Measurements from ENCODE around the gene CLEC20A.

Gene CLEC20A

DNA sequence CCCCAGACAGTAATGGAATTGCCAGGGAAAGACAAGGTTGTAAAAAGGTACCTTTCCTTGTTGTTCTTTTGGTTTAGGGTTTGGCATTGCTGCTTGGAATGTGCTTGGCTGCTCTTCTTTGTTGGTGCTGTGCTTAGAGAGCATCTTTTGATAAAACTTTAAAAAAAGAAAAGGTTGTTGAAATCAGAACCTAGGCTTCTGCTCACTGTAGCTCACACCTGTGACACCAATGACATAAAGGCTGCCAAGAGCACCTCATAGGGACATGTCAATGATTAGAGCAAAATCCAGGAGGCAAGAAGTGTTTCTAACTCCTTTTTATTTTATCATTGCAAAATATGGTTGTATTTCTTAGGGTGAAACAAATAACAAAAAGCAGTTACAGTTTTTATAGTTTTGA is 28.9 kb downstream of the CLEC20A start:
- no peak for DNase-seq

- no peak for DNase-seq
These were observed 31.8 kb downstream of the CLEC20A start for GRCh38 chr1:178465011-178465410.

GRCh38 chr1:178464566-178464965 is 32.2 kb downstream of the CLEC20A start:
- DNase-seq = no peak

GRCh38 chr1:178464141-178464540 is 32.6 kb downstream of the CLEC20A start:
- no peak for DNase-seq

DNA sequence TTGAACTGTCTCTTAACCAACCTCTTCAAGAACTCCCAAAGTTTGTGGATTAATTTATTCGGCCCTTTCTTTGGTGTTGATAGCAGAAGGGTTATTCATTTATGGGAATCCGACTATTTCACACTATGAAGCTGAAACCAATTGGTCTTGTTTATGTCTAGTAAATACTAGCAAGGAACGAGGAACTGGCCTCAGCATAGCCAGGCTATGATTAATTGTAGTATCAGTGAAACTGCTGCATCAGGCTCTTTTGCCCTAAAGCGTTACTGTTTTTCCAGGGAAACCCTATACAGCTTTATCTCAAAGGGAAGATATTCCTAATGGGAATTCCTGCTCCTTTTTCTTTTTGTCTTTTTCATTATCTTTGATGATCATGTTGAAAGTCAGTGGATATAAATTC is 35.1 kb downstream of the CLEC20A start:
- no peak for DNase-seq

- no peak for DNase-seq
These were observed 35.7 kb downstream of the CLEC20A start for GRCh38 chr1:178461104-178461503.

DNA sequence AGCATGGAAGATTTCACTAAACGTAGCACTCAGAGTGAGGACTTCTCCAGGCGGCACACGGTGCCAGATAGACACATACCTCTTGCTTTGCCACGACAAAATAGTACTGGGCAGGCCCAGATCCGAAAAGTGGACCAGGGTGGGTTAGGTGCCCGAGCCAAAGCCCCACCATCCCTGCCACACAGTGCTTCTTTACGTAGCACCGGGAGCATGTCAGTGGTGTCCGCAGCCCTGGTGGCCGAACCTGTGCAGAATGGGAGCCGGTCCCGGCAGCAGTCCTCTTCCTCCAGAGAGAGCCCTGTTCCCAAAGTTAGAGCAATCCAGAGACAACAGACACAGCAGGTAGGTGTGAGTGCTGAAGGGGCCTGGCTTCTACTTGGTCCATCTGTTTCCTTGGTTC is 38.6 kb downstream of the CLEC20A start:
- DNase-seq = no peak

- DNase-seq = peak in 1 of 2 experiments; percentile 66
These were observed 39.1 kb downstream of the CLEC20A start for GRCh38 chr1:178457651-178458050.

- DNase-seq = no peak
These were observed 40.3 kb downstream of the CLEC20A start for GRCh38 chr1:178456472-178456871.

GRCh38 chr1:178452013-178452412 is 44.8 kb downstream of the CLEC20A start:
- no peak for DNase-seq

- no peak for DNase-seq
These were observed 45.2 kb downstream of the CLEC20A start for GRCh38 chr1:178451529-178451928.

- no peak for DNase-seq
These were observed 45.9 kb downstream of the CLEC20A start for GRCh38 chr1:178450871-178451270.

DNA sequence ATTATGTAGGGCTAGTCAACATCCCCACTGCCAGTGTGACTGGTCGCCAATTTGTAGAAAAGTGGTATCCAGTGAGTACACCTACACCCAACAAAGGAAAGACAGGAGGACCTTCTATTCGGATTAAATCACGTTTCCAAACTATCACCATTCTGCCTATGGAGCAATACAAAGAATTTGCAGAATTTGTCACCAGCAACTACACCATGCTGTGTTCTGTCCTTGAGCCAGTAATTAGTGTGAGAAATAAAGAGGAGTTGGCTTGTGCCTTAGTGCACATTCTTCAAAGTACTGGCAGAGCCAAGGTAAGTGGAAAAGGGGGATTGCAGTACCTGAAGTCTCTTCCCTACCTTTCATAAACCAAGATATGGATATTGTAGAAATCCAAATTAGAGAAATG is 53.8 kb downstream of the CLEC20A start:
- DNase-seq = no peak

DNA sequence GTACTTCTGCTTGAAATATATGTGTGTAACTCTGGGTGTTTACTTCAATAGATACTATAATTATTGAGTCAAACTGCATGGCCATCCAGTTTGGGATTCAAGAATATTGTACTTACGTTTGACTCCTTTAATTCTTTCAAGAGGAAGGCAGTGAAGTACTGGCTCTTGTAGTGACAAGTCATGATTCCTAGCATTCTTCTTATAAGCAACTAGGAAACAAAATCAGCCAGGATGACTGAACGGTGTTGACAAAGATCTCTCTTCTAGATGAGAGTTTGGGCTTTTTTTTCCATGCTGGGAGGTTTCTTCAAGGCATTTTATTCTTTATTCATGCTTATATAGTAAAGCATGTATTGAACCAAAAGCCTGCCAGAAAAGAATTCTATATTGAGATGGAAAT is 58.3 kb downstream of the CLEC20A start:
- DNase-seq = no peak

GRCh38 chr1:178436899-178437298 is 59.9 kb downstream of the CLEC20A start:
- DNase-seq = no peak

DNA sequence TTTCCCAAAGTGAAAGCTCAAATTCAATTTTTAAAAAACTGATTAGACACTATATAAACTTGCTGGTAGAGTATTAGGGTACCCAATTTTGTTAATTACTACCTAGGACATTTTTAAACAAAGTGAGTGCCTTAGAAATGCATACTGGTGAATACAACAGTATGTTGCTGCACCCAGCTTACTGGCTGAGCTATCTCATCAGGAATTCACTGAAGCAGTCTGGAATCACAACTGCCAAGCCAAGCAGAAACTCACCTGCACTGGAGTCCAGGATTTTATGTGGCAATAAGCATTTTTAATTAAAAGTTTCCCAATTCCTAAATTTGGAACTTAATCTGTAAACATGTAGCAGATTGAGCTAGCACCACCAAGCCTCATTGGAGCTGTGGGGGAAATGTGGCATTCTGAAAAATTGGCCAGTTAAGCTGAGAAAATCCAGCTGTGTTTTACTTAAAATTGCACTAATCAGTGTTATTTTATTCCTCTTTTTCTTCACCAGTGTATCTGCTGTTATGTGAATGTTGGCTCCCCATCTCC is 61.8 kb downstream of the CLEC20A start:
- no peak for DNase-seq

GRCh38 chr1:178434360-178434759 is 62.4 kb downstream of the CLEC20A start:
- no peak for DNase-seq
